Measurements from ENCODE around the gene MED12L.
"Not testable (repeated sequence)": the region's sequence is repeated elsewhere in the genome, so short reads cannot be mapped to it uniquely, and the experiment has no call there.

Gene MED12L

GRCh38 chr3:151386056-151386455, 300.6 kb downstream of the MED12L start:
- Histone ChIP-seq H3K27me3 (ENCODE audit: control insufficient read depth in 5 of 5, insufficient read depth in 4 of 5, low read length in 5 of 5) (no peaks in the 10 kb centered on the region), H3K4me1 (ENCODE audit: control insufficient read depth in 5 of 5, insufficient read depth in 5 of 5, low read length in 5 of 5) (peaks cover 0 to 25% (median 21%) of the 10 kb centered on the region in 5 donors), H3K27ac (ENCODE audit: low read depth, low read length) (peak overlapping the region; percentile 3), H3K9ac (ENCODE audit: low read length in 5 of 5) (no peak overlapping the region), H3K4me3 (ENCODE audit: low read depth in 1 of 5, low read length in 5 of 5) (no peak overlapping the region), H3K36me3 (ENCODE audit: control insufficient read depth in 5 of 5, insufficient read depth in 5 of 5, low read length in 5 of 5) (no peaks in the 10 kb centered on the region), H3K9me3 (ENCODE audit: control insufficient read depth in 5 of 5, low read length in 5 of 5) (no peaks in the 10 kb centered on the region)

GRCh38 chr3:151387432-151387831, 302.0 kb downstream of the MED12L start:
- H3K27ac ChIP-seq (ENCODE audit: low read depth, low read length), result no peak overlapping the region
- H3K27me3 ChIP-seq (ENCODE audit: control insufficient read depth in 5 of 5, insufficient read depth in 4 of 5, low read length in 5 of 5), result no peaks in the 10 kb centered on the region
- H3K4me3 ChIP-seq (ENCODE audit: low read depth in 1 of 5, low read length in 5 of 5), result no peak overlapping the region
- peaks cover 0 to 25% (median 19%) of the 10 kb centered on the region in 5 donors for H3K4me1 ChIP-seq (ENCODE audit: control insufficient read depth in 5 of 5, insufficient read depth in 5 of 5, low read length in 5 of 5)
- H3K9ac ChIP-seq (ENCODE audit: low read length in 5 of 5), result no peak overlapping the region
- H3K9me3 ChIP-seq (ENCODE audit: control insufficient read depth in 5 of 5, low read length in 5 of 5), result no peaks in the 10 kb centered on the region
- H3K36me3 ChIP-seq (ENCODE audit: control insufficient read depth in 5 of 5, insufficient read depth in 5 of 5, low read length in 5 of 5), result no peaks in the 10 kb centered on the region

- Histone ChIP-seq H3K9me3 (ENCODE audit: control insufficient read depth in 5 of 5, low read length in 5 of 5) (no peaks in the 10 kb centered on the region), H3K4me1 (ENCODE audit: control insufficient read depth in 5 of 5, insufficient read depth in 5 of 5, low read length in 5 of 5) (peaks cover 0 to 21% (median 17%) of the 10 kb centered on the region in 5 donors), H3K27ac (ENCODE audit: low read depth, low read length) (no peak overlapping the region), H3K36me3 (ENCODE audit: control insufficient read depth in 5 of 5, insufficient read depth in 5 of 5, low read length in 5 of 5) (no peaks in the 10 kb centered on the region), H3K27me3 (ENCODE audit: control insufficient read depth in 5 of 5, insufficient read depth in 4 of 5, low read length in 5 of 5) (no peaks in the 10 kb centered on the region), H3K4me3 (ENCODE audit: low read depth in 1 of 5, low read length in 5 of 5) (peak overlapping the region in 1 of 5 donors; percentile 22), H3K9ac (ENCODE audit: low read length in 5 of 5) (no peak overlapping the region)
Measured at GRCh38 chr3:151387842-151388241, 302.4 kb downstream of the MED12L start.

- H3K4me1 ChIP-seq (ENCODE audit: control insufficient read depth in 5 of 5, insufficient read depth in 5 of 5, low read length in 5 of 5), result no peaks in the 10 kb centered on the region
- H3K4me3 ChIP-seq (ENCODE audit: low read depth in 1 of 5, low read length in 5 of 5), result no peak overlapping the region
- no peaks in the 10 kb centered on the region for H3K36me3 ChIP-seq (ENCODE audit: control insufficient read depth in 5 of 5, insufficient read depth in 5 of 5, low read length in 5 of 5)
- no peaks in the 10 kb centered on the region for H3K9me3 ChIP-seq (ENCODE audit: control insufficient read depth in 5 of 5, low read length in 5 of 5)
- no peak overlapping the region for H3K27ac ChIP-seq (ENCODE audit: low read depth, low read length)
- no peaks in the 10 kb centered on the region for H3K27me3 ChIP-seq (ENCODE audit: control insufficient read depth in 5 of 5, insufficient read depth in 4 of 5, low read length in 5 of 5)
- H3K9ac ChIP-seq (ENCODE audit: low read length in 5 of 5), result no peak overlapping the region
Measured at GRCh38 chr3:151391720-151392119, 306.3 kb downstream of the MED12L start.

GRCh38 chr3:151392191-151392590, 306.7 kb downstream of the MED12L start:
- H3K9me3 ChIP-seq (ENCODE audit: control insufficient read depth in 5 of 5, low read length in 5 of 5); H3K27ac ChIP-seq (ENCODE audit: low read depth, low read length); H3K27me3 ChIP-seq (ENCODE audit: control insufficient read depth in 5 of 5, insufficient read depth in 4 of 5, low read length in 5 of 5); H3K36me3 ChIP-seq (ENCODE audit: control insufficient read depth in 5 of 5, insufficient read depth in 5 of 5, low read length in 5 of 5); H3K4me1 ChIP-seq (ENCODE audit: control insufficient read depth in 5 of 5, insufficient read depth in 5 of 5, low read length in 5 of 5); H3K4me3 ChIP-seq (ENCODE audit: low read depth in 1 of 5, low read length in 5 of 5); H3K9ac ChIP-seq (ENCODE audit: low read length in 5 of 5): not testable (repeated sequence)

- Histone ChIP-seq H3K27me3 (ENCODE audit: control insufficient read depth in 5 of 5, insufficient read depth in 4 of 5, low read length in 5 of 5) (no peaks in the 10 kb centered on the region), H3K4me3 (ENCODE audit: low read depth in 1 of 5, low read length in 5 of 5) (no peak overlapping the region), H3K9me3 (ENCODE audit: control insufficient read depth in 5 of 5, low read length in 5 of 5) (no peaks in the 10 kb centered on the region), H3K36me3 (ENCODE audit: control insufficient read depth in 5 of 5, insufficient read depth in 5 of 5, low read length in 5 of 5) (no peaks in the 10 kb centered on the region), H3K9ac (ENCODE audit: low read length in 5 of 5) (no peak overlapping the region), H3K4me1 (ENCODE audit: control insufficient read depth in 5 of 5, insufficient read depth in 5 of 5, low read length in 5 of 5) (no peaks in the 10 kb centered on the region), H3K27ac (ENCODE audit: low read depth, low read length) (no peak overlapping the region)
Measured at GRCh38 chr3:151393146-151393830, 307.8 kb downstream of the MED12L start.

GRCh38 chr3:151393941-151394340, 308.5 kb downstream of the MED12L start:
- H3K9me3 ChIP-seq (ENCODE audit: control insufficient read depth in 5 of 5, low read length in 5 of 5), result no peaks in the 10 kb centered on the region
- H3K27me3 ChIP-seq (ENCODE audit: control insufficient read depth in 5 of 5, insufficient read depth in 4 of 5, low read length in 5 of 5), result no peaks in the 10 kb centered on the region
- no peak overlapping the region for H3K27ac ChIP-seq (ENCODE audit: low read depth, low read length)
- no peak overlapping the region for H3K4me3 ChIP-seq (ENCODE audit: low read depth in 1 of 5, low read length in 5 of 5)
- H3K36me3 ChIP-seq (ENCODE audit: control insufficient read depth in 5 of 5, insufficient read depth in 5 of 5, low read length in 5 of 5), result no peaks in the 10 kb centered on the region
- no peaks in the 10 kb centered on the region for H3K4me1 ChIP-seq (ENCODE audit: control insufficient read depth in 5 of 5, insufficient read depth in 5 of 5, low read length in 5 of 5)
- H3K9ac ChIP-seq (ENCODE audit: low read length in 5 of 5), result no peak overlapping the region

- H3K9me3 ChIP-seq (ENCODE audit: control insufficient read depth in 5 of 5, low read length in 5 of 5), result no peaks in the 10 kb centered on the region
- no peak overlapping the region for H3K27ac ChIP-seq (ENCODE audit: low read depth, low read length)
- no peaks in the 10 kb centered on the region for H3K4me1 ChIP-seq (ENCODE audit: control insufficient read depth in 5 of 5, insufficient read depth in 5 of 5, low read length in 5 of 5)
- no peak overlapping the region for H3K4me3 ChIP-seq (ENCODE audit: low read depth in 1 of 5, low read length in 5 of 5)
- H3K36me3 ChIP-seq (ENCODE audit: control insufficient read depth in 5 of 5, insufficient read depth in 5 of 5, low read length in 5 of 5), result no peaks in the 10 kb centered on the region
- no peaks in the 10 kb centered on the region for H3K27me3 ChIP-seq (ENCODE audit: control insufficient read depth in 5 of 5, insufficient read depth in 4 of 5, low read length in 5 of 5)
- no peak overlapping the region for H3K9ac ChIP-seq (ENCODE audit: low read length in 5 of 5)
Measured at GRCh38 chr3:151394611-151395010, 309.1 kb downstream of the MED12L start.

GRCh38 chr3:151395806-151396205, 310.3 kb downstream of the MED12L start:
- H3K9me3 ChIP-seq (ENCODE audit: control insufficient read depth in 5 of 5, low read length in 5 of 5), result no peaks in the 10 kb centered on the region
- no peak overlapping the region for H3K27ac ChIP-seq (ENCODE audit: low read depth, low read length)
- no peak overlapping the region for H3K4me3 ChIP-seq (ENCODE audit: low read depth in 1 of 5, low read length in 5 of 5)
- no peaks in the 10 kb centered on the region for H3K27me3 ChIP-seq (ENCODE audit: control insufficient read depth in 5 of 5, insufficient read depth in 4 of 5, low read length in 5 of 5)
- H3K4me1 ChIP-seq (ENCODE audit: control insufficient read depth in 5 of 5, insufficient read depth in 5 of 5, low read length in 5 of 5), result no peaks in the 10 kb centered on the region
- no peaks in the 10 kb centered on the region for H3K36me3 ChIP-seq (ENCODE audit: control insufficient read depth in 5 of 5, insufficient read depth in 5 of 5, low read length in 5 of 5)
- no peak overlapping the region for H3K9ac ChIP-seq (ENCODE audit: low read length in 5 of 5)

- Histone ChIP-seq H3K4me3 (ENCODE audit: low read depth in 1 of 5, low read length in 5 of 5) (no peak overlapping the region), H3K36me3 (ENCODE audit: control insufficient read depth in 5 of 5, insufficient read depth in 5 of 5, low read length in 5 of 5) (no peaks in the 10 kb centered on the region), H3K27ac (ENCODE audit: low read depth, low read length) (no peak overlapping the region), H3K4me1 (ENCODE audit: control insufficient read depth in 5 of 5, insufficient read depth in 5 of 5, low read length in 5 of 5) (no peaks in the 10 kb centered on the region), H3K27me3 (ENCODE audit: control insufficient read depth in 5 of 5, insufficient read depth in 4 of 5, low read length in 5 of 5) (no peaks in the 10 kb centered on the region), H3K9ac (ENCODE audit: low read length in 5 of 5) (no peak overlapping the region), H3K9me3 (ENCODE audit: control insufficient read depth in 5 of 5, low read length in 5 of 5) (no peaks in the 10 kb centered on the region)
Measured at GRCh38 chr3:151398895-151399294, 313.4 kb downstream of the MED12L start.

Data from subcutaneous abdominal adipose tissue (tissue), 5 donors.